HG03354 (cell line): Measurements from ENCODE around the gene NFIC.
"Not testable (repeated sequence)": the region's sequence is repeated elsewhere in the genome, so short reads cannot be mapped to it uniquely, and the experiment has no call there.

Experiments used
- ATAC-seq: cut with Tn5 transposase; IDR thresholded peaks from one replicate; pipeline ENCODE4 v1.9.1; 2021; ENCODE audit warnings: mild to moderate bottlenecking; ENCODE audit not compliant: unreplicated experiment, poor library complexity, severe bottlenecking

NFIC gene

GRCh38 chr19:3391911-3392310, 25.5 kb downstream of the NFIC start:
- not testable (repeated sequence) for ATAC-seq

DNA sequence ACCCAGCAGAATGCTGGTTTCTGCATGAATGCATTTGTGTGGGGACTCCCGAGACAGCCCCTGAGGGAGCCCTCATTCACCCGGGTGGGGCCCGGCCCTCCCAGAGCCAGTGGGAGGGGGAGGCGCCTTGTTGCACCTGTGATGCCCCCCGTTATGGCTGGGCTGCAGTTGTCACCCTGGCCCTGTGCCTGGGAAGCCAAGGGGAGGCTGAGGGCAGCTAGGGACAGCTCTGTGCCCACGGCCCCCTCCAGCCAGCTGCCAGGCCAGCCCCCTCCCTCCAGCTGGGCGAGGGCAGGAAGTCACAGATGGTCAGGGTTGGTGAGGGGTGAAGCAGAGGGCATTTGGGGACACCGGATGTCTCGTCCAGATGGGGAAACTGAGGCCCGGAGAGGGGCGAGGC, 26.1 kb downstream of the NFIC start:
- ATAC-seq = no peak

- ATAC-seq = no peak
These were observed 30.5 kb downstream of the NFIC start for GRCh38 chr19:3396881-3397265.

- no peak for ATAC-seq
These were observed 31.1 kb downstream of the NFIC start for GRCh38 chr19:3397266-3398022.

DNA sequence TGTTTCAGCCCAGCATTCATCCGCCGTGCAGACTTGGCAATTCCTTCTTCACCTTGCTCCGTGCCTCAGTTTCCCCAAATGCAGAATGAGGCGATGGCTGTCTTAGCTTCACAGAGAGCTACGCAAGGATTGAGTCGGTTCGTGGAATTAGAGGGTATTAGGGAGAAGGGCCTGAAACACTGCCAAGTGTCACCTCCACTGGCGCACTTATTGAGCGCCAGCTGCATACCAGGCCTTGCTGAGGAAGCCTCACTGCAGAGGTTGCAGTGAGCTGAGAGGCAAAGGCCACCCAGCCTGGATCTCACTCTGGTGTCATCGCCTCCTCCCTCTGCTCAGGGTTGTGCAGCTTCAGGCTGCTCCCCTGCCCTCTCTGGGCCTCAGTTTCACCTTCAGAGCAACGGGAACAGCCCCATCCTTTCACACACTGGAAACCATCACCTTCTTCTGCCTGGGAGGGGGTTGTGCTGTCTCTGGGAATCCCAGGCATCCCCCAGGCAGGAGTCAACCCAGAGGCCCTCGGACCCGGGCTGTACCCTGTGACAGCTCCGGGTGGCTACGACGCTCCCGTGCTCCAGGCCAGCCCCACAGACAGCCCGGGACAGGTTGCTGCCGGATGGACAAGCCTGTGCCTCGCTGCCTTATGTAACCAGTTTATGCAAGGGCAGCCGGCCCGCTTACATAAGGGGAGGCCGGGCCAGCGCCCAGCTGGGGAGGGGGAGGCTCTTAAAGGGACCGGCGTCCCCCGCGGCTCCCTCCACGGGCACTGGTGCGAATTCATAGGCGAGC, 31.9 kb downstream of the NFIC start:
- ATAC-seq = no peak

GRCh38 chr19:3398900-3399278, 32.5 kb downstream of the NFIC start:
- no peak for ATAC-seq

DNA sequence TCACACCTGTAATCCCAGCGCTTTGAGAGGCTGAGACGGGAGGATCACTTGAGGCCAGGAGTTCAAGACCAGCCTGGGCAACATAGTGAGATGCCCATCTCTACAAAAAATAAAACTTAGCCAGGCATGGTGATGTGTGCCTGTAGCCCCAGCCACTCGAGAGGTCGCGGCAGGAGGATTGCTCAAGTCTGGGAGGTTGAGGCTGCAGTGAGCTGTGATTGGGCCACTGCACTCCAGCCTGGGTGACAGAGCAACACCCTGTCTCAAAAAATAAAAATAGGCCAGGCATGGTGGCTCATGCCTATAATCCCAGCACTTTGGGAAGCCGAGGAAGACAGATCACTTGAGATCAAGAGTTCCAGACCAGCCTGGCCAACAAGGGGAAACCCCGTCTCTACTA, 32.9 kb downstream of the NFIC start:
- ATAC-seq = not testable (repeated sequence)

DNA sequence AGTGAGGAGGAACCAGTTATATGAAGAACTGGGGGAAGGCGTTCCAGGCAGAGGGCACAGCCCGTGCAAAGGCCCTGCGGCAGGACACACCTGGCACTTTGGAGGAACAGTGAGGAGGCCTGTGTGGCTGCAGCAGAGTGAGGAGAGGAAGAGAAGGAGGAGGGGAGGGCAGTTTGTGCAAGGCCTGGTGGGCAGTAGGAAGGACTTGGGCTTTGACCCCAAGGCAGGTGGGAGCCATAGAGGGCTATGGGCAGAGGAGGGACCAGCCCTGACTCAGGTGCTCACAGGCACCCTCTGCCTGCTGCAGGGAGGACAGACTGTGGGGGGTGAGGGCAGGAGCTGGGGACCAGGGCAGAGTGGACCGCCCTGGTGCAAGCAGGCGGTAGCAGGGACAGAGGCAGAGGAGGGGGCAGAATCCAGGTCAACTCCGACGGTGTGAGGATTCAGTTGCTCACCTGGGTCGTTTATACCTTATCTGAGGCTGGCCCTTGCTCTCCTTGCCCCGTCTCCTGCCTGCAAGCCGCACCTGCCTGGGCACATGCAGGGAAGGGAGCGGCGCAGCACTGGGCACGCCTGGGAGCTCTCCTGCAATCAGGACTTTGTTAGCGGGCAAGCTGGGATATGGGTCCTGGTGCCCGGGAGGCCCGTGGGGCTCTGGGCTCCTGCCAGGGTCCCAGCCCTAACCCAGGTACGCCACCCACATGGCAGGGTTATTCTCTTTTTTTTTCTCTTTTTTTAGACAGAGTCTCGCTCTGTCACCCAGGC, 34.8 kb downstream of the NFIC start:
- ATAC-seq = no peak

- no peak for ATAC-seq
These were observed 36.5 kb downstream of the NFIC start for GRCh38 chr19:3402631-3403443.

DNA sequence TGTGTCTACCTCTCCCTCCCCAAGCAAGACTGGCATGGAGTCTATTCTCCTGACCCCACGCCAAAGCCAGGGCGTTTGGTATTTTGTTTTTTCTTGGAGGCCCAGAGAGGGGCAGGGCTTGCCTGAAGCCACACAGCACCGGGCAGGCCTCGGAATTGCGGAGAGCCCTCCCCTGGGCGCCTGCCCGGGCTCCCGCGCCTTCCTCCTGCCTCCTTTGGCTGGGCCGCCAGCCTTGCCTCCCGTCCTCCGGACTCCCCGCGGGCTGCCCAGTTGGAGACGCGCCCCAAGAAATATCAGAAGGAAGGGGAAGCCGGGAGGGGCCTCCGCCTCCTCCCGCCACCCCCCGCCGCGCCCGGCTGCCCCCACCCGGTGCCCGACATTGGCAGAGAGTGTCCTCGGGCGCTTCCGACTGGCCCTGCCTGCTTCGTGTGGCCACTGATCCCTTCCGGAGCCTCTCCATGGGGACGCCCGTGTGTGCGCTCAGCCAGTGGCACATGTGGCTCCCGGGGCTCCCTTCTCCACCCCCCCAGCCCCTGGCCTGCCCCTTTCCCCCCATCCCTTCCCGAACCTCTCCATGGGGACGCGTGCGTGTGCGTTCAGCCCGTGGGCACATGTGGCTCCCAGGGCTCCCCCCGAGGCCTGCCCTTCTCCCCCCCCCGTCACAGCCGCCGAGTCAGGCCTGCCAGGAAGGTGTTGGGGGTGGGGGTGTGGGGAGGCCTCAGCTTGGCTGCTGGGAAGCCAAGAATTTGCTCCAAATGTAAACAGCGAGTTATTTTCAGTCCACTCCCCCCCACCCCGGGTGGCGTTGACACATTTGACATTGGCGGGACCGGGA, 37.3 kb downstream of the NFIC start:
- ATAC-seq = no peak

GRCh38 chr19:3404324-3405260, 38.2 kb downstream of the NFIC start:
- ATAC-seq = no peak

GRCh38 chr19:3405261-3405653, 38.9 kb downstream of the NFIC start:
- ATAC-seq = no peak

DNA sequence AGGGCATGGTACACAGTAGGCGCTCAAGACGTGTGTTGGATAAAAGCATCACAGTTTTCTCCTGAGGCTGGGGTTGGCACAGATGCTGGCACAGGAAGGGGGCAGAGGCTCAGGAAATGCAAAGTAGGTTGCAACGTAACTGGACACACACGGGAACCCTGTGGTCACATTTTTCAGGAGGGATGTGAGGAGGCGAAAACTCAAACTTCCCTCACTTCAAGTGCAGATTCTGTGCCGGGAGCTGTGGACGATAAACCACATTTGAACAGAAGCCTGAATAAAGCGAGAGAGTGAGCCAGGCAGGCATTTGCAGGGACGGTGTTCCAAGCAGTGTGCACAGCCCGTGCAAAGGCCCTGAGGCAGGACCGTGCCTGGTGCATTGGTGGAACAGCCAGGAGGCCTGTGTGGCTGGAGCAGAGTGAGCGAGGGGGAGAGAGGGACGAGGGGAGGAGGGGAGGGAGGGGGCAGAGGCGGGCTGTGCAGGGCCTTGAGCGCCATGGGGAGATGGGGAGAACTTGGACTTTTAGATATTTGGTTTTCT, 40.3 kb downstream of the NFIC start:
- ATAC-seq = no peak

- ATAC-seq = no peak
These were observed 41.5 kb downstream of the NFIC start for GRCh38 chr19:3407556-3408516.

DNA sequence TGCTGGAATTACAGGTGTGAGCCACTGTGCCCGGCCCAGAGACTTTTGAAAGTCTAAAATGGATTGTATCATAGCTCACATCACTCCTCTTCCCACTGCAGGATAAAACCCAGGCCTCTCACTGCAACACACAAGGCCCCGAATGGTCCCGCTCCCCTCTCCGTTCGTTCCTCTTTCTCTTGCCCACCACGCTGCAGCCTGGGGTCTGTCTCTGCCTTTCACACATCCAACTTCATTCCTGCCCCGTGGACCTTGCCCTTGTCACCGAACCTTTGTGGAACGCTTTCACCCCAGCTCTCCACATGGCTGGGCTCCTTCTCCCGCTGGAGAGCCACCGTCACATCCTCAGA, 42.6 kb downstream of the NFIC start:
- ATAC-seq = no peak

- no peak for ATAC-seq
These were observed 43.1 kb downstream of the NFIC start for GRCh38 chr19:3409346-3410064.
